ENCODE data around the gene NDST3.

GRCh38 chr4:118077767-118078105 is 43.5 kb downstream of the NDST3 start:
- TF ChIP-seq ZFP30 (CRISPR knock-in tag; IDR thresholded peaks at IDR 0.05) (no peak), SNAI2 (CRISPR knock-in tag; IDR thresholded peaks at IDR 0.05) (no peak), CSDC2 (CRISPR knock-in tag; IDR thresholded peaks at IDR 0.05) (no peak), ARNTL (CRISPR knock-in tag; IDR thresholded peaks at IDR 0.05; ENCODE audit: borderline replicate concordance, low read depth) (no peak), RARB (CRISPR knock-in tag; IDR thresholded peaks at IDR 0.05) (no peak), PPARA (CRISPR knock-in tag; IDR thresholded peaks at IDR 0.05; ENCODE audit: borderline replicate concordance) (no peak), BACH2 (CRISPR knock-in tag; IDR thresholded peaks at IDR 0.05; ENCODE audit: borderline replicate concordance) (no peak), TCF4 (CRISPR knock-in tag; IDR thresholded peaks at IDR 0.05; ENCODE audit: borderline replicate concordance) (no peak), ZFP3 (CRISPR knock-in tag; IDR thresholded peaks at IDR 0.05) (no peak), ESRRG (CRISPR knock-in tag; IDR thresholded peaks at IDR 0.05) (no peak), ISL1 (CRISPR knock-in tag; IDR thresholded peaks at IDR 0.05) (no peak)
- TF ChIP-seq, protein P1, sequence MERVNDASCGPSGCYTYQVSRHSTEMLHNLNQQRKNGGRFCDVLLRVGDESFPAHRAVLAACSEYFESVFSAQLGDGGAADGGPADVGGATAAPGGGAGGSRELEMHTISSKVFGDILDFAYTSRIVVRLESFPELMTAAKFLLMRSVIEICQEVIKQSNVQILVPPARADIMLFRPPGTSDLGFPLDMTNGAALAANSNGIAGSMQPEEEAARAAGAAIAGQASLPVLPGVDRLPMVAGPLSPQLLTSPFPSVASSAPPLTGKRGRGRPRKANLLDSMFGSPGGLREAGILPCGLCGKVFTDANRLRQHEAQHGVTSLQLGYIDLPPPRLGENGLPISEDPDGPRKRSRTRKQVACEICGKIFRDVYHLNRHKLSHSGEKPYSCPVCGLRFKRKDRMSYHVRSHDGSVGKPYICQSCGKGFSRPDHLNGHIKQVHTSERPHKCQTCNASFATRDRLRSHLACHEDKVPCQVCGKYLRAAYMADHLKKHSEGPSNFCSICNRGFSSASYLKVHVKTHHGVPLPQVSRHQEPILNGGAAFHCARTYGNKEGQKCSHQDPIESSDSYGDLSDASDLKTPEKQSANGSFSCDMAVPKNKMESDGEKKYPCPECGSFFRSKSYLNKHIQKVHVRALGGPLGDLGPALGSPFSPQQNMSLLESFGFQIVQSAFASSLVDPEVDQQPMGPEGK (CRISPR knock-in tag; IDR thresholded peaks at IDR 0.05; ENCODE audit: borderline replicate concordance): no peak
